Measurements from ENCODE around the gene SPECC1.
"Not testable (repeated sequence)": the region's sequence is repeated elsewhere in the genome, so short reads cannot be mapped to it uniquely, and the experiment has no call there.

SPECC1 gene

DNA sequence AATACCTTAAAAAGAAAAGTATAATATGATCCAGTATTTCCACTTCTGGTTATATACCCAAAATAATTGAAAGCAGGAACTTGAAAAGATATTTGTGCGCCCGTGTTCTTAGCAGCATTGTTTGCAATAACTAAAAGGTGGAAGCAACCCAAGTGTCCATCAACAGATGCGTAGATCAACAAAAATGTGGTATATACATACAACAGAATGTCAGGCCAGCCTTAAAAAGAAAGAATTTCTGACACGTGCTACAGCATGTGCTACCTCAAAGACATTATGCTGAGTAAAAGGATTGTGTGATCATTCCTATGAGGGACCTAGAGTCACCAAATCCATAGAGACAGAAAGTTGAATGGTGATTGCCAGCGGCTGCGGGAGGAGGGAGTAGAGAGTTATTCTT is 133.1 kb downstream of the SPECC1 start:
- DNase-seq = no peak

DNA sequence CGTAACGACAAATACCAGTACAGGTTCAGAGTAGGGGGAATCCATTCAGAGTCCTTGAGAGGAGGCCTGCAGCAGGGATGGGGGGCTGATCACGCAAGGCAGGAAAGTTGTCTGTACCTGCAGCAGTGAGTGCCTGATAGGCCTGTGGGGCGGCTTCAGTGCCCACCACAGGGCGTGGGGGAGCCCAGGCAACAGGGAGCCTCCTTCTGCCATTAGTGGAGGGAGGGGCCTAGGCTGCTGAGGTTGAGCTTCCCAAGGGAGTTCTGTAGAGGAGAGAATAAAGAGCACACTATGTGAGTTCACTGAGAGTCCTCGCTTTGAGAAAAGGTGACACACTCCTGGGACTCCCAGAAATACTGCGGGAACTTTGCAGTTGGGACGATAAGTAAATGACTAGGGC is 134.6 kb downstream of the SPECC1 start:
- DNase-seq = no peak

DNA sequence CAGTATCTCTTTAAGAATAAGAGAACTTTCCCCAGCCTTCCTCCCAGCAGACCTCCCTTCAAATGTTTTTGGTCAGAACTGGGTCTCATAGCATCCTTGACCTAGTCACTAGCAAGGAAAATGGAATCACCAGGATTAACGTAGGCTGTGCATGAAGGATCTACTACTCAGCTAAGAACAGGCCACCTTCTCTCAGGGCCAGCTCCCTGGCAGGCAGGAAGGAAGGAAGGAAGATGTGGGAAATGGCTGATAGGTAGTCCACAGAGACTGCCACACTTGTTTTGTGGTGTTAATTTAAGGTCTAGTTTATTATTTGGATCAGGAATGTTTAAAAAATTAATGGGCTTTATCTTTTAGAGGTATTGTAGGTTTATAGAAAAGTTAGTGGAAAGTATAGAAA is 136.4 kb downstream of the SPECC1 start:
- no peak for DNase-seq

DNA sequence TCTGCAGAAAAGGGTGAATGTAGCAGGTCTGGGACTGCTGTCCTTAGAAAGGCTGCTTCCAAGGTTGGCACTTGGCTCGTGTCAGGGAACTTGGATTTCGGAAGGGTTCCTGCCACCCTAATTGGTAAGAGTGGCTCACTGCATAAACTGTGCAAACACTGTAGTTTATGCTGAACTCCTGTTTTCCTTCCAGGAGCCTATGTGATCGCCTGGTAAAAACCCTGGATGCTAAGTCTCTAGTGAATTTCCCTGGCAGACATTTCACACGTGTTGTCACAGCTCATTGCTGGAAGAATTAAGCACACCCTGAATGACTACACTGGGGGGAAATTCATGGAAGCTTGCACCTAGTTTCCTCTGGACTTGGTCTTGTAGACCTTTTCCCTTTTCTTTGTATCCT is 140.1 kb downstream of the SPECC1 start:
- DNase-seq = no peak

DNA sequence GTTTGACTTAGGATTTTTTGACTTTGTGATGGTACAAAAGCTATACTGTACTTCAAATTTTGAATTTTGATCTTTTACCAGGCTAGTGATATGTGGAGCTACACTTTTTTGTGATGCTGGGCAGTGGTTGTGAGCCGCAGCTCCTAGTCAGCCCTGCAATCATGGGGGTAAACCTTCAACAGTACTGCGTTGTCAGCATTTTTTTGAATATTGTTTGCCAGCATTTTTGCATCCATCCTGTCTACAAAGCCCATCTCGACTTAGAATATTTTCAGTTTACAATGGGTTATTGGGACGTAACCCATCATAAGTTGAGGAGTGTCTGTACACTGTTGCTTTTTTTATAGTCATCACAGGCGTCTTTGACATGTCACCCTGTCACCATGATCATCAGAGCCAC is 142.0 kb downstream of the SPECC1 start:
- no peak for DNase-seq

DNA sequence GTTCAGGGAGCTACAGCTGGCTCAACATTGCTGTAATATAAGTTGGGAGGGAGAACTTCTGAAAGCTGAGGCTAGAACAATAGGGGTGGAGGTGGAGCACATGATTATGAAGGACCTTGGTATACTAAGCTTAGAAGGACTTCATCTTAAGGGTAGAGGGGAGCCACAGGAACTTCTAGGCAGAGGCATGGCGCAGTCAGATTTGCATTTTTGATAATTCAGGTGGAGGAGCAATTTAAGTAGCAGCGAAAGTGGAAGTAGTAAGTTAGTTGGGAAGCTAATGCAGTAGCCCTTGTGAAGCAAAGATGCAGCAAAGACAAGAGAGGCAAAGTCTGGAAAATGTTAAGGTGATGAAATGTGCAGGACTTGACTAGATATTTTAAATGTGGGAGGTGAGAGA is 144.1 kb downstream of the SPECC1 start:
- DNase-seq = no peak

DNA sequence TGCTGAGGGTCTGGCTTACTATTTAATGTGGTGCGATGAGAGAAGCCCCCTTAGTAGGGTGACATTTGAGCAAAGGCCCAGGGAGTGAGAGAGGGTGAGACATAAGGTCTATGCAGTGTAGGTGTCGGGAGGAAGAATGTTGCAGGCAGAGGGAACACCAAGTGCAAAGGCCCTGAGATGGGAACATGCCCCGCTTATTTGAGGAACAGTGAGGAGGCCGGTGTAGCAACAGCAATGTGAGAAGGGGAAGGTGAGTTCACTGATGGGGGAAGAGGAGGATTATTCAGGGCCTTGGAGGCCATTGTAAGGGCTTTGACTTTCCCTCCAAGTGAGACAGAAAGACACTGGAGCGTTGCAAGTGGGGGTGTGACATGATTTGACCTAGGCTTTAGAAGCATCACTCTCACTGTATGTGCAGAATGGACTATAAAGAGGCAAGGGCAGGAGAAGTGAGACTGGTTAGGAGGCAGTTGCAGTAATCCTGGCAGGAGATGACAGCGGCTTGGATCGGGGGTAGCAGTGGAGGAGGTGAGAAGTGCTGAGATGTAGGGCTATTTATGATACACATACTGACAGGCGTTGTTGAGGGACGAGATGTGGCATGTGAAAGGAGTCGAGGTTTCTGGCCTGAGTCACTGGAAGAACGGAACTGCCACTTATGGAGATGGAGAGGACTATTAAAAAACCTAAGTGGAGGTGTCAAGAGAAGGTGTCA is 145.3 kb downstream of the SPECC1 start:
- no peak for DNase-seq

DNA sequence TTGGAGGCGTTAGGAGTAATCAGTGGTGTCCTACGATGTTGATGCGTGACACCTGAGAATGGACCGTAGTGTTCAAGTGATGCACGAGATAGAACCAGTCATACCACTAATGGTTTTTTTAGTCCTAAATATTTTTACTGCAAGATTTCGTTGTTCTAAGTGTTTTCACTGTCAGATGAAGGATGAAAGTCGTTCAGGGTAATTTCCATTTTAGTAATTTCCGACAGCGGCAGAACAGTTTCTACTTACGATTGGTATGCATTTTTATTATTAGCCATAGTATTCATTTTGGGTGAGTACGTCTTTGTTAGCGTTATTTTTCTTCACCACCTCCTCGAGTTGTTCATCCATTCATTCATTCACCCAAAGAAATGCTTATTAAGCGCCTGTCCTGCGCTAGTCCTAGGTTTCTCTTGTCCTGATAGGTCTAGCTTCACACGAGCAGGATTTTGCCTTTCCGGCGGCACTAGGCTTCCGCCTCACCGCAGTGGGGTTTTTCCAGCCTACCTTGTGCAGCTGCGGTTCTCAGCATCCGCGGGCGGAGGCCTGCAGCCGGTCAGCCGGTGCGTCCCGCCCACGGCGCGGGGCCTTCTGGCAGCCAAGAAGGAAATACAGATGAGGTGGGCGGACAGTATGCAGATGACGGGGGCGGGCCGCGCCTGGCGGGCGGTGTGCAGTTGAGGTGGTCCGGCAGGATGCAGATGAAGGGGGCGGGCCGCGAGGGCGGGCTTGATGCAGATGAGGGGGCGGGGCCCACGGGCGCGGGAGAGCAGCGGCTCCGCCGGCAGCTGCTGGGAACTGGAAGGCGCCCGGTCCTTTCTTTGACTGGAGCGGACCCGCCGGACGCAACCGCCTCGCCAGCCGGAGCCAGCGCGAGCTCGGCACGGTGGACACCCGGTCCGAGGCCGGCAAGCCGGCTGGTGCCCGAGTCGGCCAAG is 146.4 kb downstream of the SPECC1 start:
- DNase-seq = peak; percentile 95

DNA sequence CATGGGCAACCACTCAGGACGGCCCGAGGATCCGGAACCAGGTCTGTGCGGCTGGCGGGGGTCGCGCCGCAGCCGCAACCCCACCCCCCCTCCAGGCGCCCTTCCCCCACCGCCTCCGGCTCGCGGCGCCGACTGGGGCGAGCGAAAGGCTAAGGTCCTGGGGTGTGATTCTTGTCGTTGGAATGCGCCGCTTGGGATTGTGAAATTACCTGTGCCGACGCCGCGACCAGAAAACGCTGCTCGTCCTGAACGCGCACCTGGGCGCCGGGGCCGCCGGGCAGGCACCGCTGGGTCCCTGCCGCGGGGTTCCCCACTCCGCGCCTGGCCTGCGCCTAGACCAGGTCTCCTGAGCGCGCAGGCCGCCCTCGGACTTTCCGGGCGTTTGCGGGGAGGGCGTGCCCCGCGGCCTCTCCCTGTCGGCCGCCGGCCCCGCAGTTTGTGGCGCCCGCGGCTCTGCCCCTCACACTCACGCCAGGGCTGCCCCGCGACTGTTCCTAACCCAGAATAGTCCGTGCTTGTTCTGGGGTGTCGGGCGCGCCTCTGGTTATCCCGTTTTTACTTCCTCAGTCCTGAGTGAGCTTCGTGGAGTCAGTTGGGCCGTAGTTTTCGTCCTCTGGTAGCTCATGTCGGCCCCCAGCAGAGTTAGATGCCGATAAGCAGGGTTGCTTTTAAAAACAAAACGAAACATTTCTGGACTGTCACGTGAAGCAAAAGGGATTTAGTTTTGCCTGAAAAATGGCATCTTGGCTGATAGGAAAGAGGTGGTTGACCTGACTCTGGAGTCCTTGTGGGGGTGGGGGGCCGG is 147.2 kb downstream of the SPECC1 start:
- peak in 1 of 2 donors; percentile 1 for DNase-seq

DNA sequence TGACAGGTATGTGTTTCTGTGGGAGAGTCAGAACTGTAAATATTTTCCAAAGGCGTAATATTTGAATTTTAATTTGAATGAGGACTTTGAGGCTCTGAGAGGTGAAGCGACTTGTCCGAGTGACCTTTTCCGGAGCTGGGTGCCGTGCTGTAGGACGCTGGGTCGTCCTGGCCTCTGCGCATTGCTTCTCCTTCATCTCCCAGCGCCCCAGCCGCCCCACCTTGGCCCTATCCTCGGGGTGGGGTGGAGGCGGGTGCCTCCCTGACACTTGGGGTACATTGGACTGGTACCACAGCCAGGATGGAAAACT is 147.8 kb downstream of the SPECC1 start:
- DNase-seq = no peak

DNA sequence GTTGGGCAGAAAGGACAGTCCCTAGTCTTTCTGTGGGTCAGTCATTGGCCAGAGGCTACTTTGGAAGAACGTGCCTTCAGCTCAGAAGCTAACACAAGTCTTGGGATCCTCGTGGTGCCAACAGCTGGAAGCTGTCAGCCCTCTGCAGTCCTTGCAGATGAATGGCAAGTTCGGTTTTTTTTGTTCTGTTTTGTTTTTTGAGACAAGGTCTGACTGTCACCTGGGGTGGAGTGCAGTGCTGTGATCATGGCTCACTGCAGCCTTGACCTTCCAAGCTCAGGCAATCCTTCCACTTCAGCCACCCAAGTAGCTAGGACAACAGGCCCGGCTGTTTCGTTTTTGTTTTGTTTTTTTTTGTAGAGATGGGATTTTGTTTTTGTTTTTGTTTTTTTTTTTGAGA is 149.4 kb downstream of the SPECC1 start:
- no peak for DNase-seq

DNA sequence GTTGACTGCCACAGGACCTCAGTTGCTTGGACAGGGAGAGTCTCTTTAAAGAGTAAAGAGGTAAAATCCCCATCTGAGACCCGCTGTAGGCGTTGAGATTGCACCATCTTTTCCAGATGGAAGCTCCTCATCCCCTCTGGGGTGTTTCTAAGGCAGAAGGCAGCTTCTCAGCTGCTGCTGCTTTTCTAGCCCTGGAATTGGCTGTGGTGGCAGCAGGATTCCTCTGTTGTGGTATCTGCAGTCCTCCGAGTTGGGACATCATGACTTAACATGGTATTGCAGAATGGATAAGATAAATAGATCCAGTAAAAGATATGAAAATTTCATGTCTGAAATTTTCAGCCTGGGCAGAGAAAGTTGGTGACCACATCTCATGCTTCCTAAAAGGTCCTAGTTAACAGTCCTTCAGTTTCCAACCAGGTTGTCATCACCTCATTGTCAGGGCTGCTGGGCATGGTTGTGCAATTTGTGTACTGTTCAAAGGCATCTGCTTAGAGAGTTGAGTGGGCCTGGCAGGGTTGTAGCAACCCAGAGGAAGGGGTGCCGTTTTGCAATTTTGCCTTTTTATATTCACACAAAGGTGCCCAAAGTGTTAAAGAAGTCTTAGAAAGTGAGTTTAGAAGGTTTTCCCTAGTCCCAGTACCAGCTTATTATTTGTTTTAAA is 150.4 kb downstream of the SPECC1 start:
- no peak for DNase-seq

DNA sequence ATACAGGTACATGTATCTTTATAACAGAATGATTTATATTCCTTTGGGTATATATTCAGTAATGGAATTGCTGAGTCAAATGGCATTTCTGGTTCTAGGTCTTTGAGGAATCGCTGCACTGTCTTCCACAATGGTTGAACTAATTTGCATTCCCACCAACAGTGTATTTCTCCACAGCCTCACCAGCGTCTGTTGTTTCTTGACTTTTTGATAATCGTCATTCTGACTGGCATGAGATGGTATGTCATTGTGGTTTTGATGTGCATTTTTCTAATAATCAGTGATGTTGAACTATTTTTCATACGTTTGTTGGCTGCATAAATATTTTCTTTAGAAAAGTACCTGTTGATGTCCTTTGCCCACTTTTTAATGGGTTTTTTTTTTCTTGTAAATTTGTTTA is 156.4 kb downstream of the SPECC1 start:
- DNase-seq = not testable (repeated sequence)

DNA sequence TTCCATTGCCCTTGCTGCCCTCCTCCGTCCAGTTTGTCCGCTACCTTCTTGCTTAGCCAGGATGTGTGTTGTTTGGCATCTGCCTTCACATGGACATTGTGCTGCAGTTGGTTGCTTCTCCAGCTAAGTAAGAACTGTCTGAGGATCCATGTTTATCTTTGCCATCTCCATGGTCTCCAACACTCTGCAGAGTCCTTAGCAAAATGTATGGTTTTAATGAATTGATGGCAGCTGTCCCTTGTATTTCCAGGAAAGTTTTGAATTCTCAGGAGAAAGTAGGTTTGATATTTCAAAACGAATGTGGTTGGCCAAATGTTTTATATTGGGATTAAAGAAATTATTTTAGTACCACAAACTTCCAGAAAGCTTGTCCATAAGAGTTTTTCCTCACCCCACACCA is 160.9 kb downstream of the SPECC1 start:
- DNase-seq = no peak

DNA sequence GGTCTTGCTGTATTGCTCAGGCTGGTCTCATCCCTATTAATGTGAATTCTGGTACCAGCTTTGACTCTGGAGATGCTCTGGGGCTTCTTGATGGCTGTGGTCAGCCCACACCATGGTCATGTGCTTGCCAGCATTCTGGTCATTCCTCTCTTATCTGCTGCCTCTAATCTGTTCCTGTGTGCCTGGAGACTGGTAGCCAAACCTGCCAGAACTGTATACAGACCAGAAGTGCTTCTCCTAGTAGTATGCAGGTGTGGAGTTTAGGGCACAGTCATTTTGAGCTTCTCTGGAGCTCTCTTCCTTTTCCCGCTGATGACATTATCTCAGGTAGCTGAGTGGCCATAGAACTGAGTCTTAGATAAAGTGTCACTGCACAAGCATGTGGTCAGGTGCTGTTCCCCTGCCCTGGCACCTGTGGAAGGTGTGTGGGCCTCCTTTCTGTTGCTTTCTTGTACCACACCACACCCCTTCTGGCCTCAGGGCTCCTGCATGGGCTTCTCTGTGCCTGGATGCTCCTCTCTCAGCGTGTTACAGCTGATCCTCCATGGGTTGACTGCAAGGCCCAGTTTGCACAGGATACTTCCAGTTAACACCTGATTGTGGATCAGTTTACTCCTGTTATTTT is 162.7 kb downstream of the SPECC1 start:
- DNase-seq = no peak

DNA sequence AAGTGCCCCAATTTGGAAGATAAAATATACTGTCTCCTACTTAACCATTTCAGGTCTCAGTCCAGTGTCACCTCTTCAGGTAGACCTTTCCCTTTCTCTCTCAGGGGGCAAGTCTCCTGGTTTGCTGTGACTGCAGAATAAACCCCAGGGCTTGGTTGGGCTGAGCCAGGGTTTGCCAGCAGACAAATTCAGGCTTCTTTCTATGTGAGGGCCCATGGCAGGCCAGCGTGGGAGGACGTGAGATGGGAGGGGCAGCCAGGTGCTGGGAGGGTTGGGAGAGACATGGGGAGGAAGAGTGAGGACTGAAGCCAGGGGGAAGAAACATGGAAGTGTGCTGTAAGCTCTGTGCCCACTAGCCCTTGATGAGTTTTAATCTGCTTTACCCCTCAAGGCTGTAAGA is 163.2 kb downstream of the SPECC1 start:
- DNase-seq = no peak

DNA sequence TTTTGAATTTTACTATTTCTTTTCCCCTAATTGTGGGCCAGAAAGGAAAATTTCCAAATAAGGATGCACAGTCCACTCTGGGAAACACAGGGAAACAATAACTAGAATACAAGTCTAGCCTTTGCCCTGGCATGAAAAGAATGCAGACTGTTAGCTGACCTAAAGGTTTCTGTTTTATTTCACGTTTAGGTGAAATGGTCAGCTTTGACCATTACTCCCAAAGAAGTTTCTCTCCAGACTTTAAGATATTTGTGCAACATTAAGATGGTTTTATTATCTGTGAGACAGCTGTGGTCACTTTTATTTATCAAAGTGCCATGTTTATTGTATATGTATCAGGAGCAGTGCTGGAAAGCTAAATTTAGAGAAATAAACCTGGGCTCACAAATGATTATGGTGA is 163.9 kb downstream of the SPECC1 start:
- DNase-seq = no peak

DNA sequence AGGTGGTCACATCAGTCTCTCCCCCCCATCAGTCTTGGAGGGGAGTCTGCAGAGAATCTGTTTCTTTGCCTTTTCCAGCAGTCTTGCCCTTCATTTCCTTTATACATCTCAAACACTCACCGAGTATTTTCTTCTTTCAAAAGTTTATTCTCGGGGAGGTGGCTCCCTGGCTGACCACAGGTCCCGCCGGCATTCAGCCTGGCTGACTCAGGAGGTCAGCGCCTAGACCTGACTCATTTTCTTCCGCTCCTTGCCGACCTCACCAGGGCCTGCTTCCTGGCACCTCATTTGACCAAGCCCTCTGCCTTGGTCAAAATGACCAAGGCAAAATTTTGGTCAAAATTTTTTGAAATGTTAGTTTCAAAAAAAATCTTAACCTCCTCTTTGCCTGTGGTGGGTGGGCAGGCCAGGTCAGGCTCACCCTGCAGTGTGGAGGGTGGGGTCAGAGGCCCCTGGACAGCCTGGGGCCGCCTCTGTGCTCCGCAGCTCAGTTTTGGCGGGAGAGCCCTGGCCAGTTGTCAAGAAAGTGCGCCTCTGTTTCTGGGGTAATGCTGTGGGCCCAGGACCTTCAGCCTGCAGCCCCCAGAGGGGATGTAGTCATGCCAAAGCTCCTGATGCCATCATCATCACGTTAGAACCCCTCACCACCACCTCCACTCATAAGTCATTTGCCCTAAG is 165.6 kb downstream of the SPECC1 start:
- no peak for DNase-seq

DNA sequence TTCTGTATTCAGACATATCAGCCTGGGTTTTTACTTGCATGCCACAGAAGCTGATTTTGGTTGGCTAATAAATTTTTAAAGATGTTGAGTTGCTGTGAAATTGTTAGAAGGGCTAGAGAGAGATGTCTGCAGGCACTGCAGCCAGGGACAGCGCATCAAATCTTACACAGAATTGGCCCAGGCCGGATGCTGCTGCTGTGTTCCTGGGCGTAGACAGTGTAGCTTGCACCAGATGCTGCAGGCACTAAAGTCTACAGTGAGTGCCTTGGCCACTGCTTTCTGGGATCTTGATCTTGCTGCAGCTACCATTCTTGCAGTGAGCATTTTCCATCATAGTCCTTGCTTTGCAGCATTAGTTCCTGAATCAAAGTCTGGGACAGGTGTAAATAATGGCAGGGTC is 169.9 kb downstream of the SPECC1 start:
- no peak for DNase-seq

DNA sequence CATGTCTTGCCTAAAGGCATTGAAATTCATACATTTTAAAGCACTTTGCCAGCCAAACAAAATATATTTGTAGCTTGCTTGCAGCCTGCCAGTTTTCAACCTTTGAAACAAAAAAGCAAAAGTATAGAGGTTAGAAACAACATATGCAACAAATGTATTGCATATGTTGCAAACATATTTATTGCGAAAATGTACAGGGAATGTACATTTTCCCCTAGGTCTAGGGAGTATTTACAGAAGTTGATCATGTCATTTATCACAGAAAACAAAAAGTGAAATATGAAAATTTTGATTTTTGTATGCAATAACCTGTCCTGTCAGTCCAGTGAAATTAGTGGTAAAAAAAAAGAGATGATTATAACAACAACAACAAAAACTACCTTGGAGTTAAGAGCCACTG is 171.5 kb downstream of the SPECC1 start:
- no peak for DNase-seq

DNA sequence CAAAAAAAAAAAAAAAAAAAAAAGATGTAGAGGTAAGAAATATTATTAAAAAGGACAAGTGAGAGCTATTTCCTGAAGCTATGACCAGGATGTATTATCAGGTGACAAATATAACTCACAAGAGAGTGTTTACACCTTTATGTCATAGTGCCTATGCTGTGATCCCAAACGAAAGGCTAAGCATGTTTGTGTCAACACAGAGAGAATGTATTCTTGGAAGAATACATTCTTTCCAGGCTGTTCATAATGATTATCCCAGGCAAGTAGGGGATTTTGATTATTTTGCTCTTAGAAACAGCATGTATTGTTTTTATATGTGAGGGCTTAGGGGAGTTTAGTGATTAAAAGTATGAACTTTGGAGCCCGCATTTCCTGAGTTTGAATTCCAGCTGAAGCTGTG is 175.0 kb downstream of the SPECC1 start:
- DNase-seq = no peak

Measured in CD4-positive, alpha-beta T cell treated with Interferon alpha-2 for 1 hour (primary cell).